Hematopoietic multipotent progenitor cell treated with erythropoietin and hydrocortisone succinate and interleukin-3 and kit ligand, for 17 days (in vitro differentiated cells): Measurements from ENCODE around the gene DAAM2.

Source experiments
- DNase-seq: peaks from one replicate; pipeline ENCODE4 v3.0.0-alpha.2; 2015; ENCODE audit warnings: low spot score

The DAAM2 gene

GRCh38 chr6:39791850-39792539 lies at the start of gene DAAM2:
Gene DAAM2, plus strand, starts transcription at chr6:39792376. Its CDS starts 63,927 bp downstream, at chr6:39856303.
- DNase-seq, result no peak

GRCh38 chr6:39746795-39747194 lies 45.4 kb upstream of the DAAM2 start:
- no peak for DNase-seq

- no peak for DNase-seq
Measured at GRCh38 chr6:39752835-39753724, 39.1 kb upstream of the DAAM2 start.

- DNase-seq, result no peak
Measured at GRCh38 chr6:39753725-39754045, 38.5 kb upstream of the DAAM2 start.

GRCh38 chr6:39754514-39755115 lies 37.6 kb upstream of the DAAM2 start:
- no peak for DNase-seq

- DNase-seq, result no peak
Measured at GRCh38 chr6:39755231-39755630, 36.9 kb upstream of the DAAM2 start.

GRCh38 chr6:39756582-39756981 lies 35.6 kb upstream of the DAAM2 start:
- no peak for DNase-seq

GRCh38 chr6:39758905-39759605 lies 33.1 kb upstream of the DAAM2 start:
- DNase-seq, result no peak

GRCh38 chr6:39760226-39760952 lies 31.8 kb upstream of the DAAM2 start:
- no peak for DNase-seq

GRCh38 chr6:39765508-39766065 lies 26.6 kb upstream of the DAAM2 start:
- DNase-seq, result no peak

- DNase-seq, result no peak
Measured at GRCh38 chr6:39769012-39769411, 23.2 kb upstream of the DAAM2 start.

- DNase-seq, result no peak
Measured at GRCh38 chr6:39770446-39770845, 21.7 kb upstream of the DAAM2 start.

GRCh38 chr6:39772559-39773273 lies 19.5 kb upstream of the DAAM2 start:
- no peak for DNase-seq

- DNase-seq, result no peak
Measured at GRCh38 chr6:39773782-39774181, 18.4 kb upstream of the DAAM2 start.

GRCh38 chr6:39776581-39776980 lies 15.6 kb upstream of the DAAM2 start:
- no peak for DNase-seq

GRCh38 chr6:39777218-39777617 lies 15.0 kb upstream of the DAAM2 start:
- no peak for DNase-seq

GRCh38 chr6:39777661-39778060 lies 14.5 kb upstream of the DAAM2 start:
- no peak for DNase-seq

- no peak for DNase-seq
Measured at GRCh38 chr6:39778581-39779255, 13.5 kb upstream of the DAAM2 start.

GRCh38 chr6:39785281-39785680 lies 6.9 kb upstream of the DAAM2 start:
- no peak for DNase-seq

- DNase-seq, result no peak
Measured at GRCh38 chr6:39786649-39787048, 5.5 kb upstream of the DAAM2 start.
